SK-N-SH (cell line): ENCODE data around the gene CST9L. TPM values are rescaled to one million over a fixed set of nuclear protein-coding genes. Genes with fewer than 3 reads are reported as not detected.

Experiments
- CTCF ChIA-PET: fragments of 300-600, 350-600 bp; formaldehyde crosslinking; extraction: SDS; loops from one replicate; lab custom pipeline; 2021; lab: Yijun Ruan, JAX
- POLR2A ChIA-PET: fragments of 350-600 bp; sonication (Branson Sonifier 250); formaldehyde crosslinking; extraction: SDS; loops from one replicate; lab custom pipeline; 2020; ENCODE audit warnings: antibody characterized with exemption, inconsistent platforms; lab: Yijun Ruan, JAX
- DNase-seq: peaks from one replicate; pipeline ENCODE4 v3.0.0; 2012
- H2AFZ ChIP-seq: fragments of 200-600 bp; sonication (generic); 2 replicates; pipeline ENCODE4 v1.8.1; 2016; ENCODE audit warnings: antibody characterized with exemption, mild to moderate bottlenecking, low read depth
- H3F3A ChIP-seq: fragments of 200-600 bp; sonication (generic); replicated peaks from 2 replicates; pipeline ENCODE3; 2016; ENCODE audit warnings: antibody characterized with exemption, mild to moderate bottlenecking; ENCODE audit not compliant: insufficient read depth
- H3K27ac ChIP-seq, 2 experiments: fragments of 200-500 bp in 1 of 2; fragments of 200-600 bp in 1 of 2; sonication (Bioruptor generic) in 1 of 2; sonication (generic), shearing (Covaris generic) in 1 of 2; 2 replicates each; pipeline versions ENCODE4 v1.5.1 to v1.6.1; 2014 to 2016; ENCODE audit warnings: low read depth in 2 of 2, inconsistent platforms in 1 of 2, low read length in 1 of 2, mild to moderate bottlenecking in 1 of 2, mixed read lengths in 1 of 2
- H3K27me3 ChIP-seq: fragments of 200-600 bp; sonication (generic), shearing (Covaris generic); 2 replicates; pipeline ENCODE4 v1.6.1; 2016; ENCODE audit warnings: mixed run types; ENCODE audit not compliant: insufficient read depth
- H3K36me3 ChIP-seq, 2 experiments: fragments of 200-500 bp in 1 of 2; fragments of 200-600 bp in 1 of 2; sonication (Bioruptor generic) in 1 of 2; sonication (generic) in 1 of 2; replicated peaks in 1 of 2; 2 replicates each; pipeline versions ENCODE3 to v1.5.1; 2014 to 2016; ENCODE audit warnings: low read length in 1 of 2, mild to moderate bottlenecking in 1 of 2; ENCODE audit not compliant: insufficient read depth in 2 of 2, control insufficient read depth in 1 of 2
- H3K4me1 ChIP-seq, 2 experiments: fragments of 200-500 bp in 1 of 2; fragments of 200-600 bp in 1 of 2; sonication (Bioruptor generic) in 1 of 2; sonication (generic), shearing (Covaris generic) in 1 of 2; 2 replicates each; pipeline versions ENCODE4 v1.5.1 to v1.6.1; 2014 to 2016; ENCODE audit warnings: low read depth in 1 of 2, low read length in 1 of 2, mixed run types in 1 of 2; ENCODE audit not compliant: insufficient read depth in 2 of 2, control insufficient read depth in 1 of 2
- H3K4me2 ChIP-seq: fragments of 200-600 bp; sonication (generic), shearing (Covaris generic); 2 replicates; pipeline ENCODE4 v1.6.1; 2017; ENCODE audit warnings: mixed run types
- H3K4me3 ChIP-seq, 2 experiments: fragments of 200-500 bp in 1 of 2; fragments of 200-600 bp in 1 of 2; sonication (Bioruptor generic) in 1 of 2; sonication (generic), shearing (Covaris generic) in 1 of 2; 2 replicates each; pipeline versions ENCODE4 v1.5.1 to v1.8.1; 2014 to 2016; ENCODE audit warnings: low read depth in 2 of 2, inconsistent platforms in 1 of 2, low read length in 1 of 2, mild to moderate bottlenecking in 1 of 2, mixed read lengths in 1 of 2, moderate library complexity in 1 of 2
- H3K79me2 ChIP-seq: fragments of 200-600 bp; sonication (generic); 2 replicates; pipeline ENCODE4 v1.8.1; 2017; ENCODE audit warnings: mild to moderate bottlenecking; ENCODE audit not compliant: insufficient read depth
- H3K9ac ChIP-seq: fragments of 200-600 bp; sonication (generic); 2 replicates; pipeline ENCODE4 v1.6.1; 2017; ENCODE audit warnings: mixed run types
- H3K9me2 ChIP-seq: fragments of 200-600 bp; sonication (generic); 2 replicates; pipeline ENCODE4 v1.6.1; 2017; ENCODE audit warnings: mixed run types
- H3K9me3 ChIP-seq: fragments of 200-600 bp; sonication (generic); 2 replicates; pipeline ENCODE4 v1.6.1; 2017; ENCODE audit warnings: mixed run types, mild to moderate bottlenecking, moderate library complexity
- H4K20me1 ChIP-seq: fragments of 200-600 bp; sonication (generic); 2 replicates; pipeline ENCODE4 v1.6.1; 2017; ENCODE audit warnings: mild to moderate bottlenecking, mixed run types; ENCODE audit not compliant: insufficient read depth
- CHD2 ChIP-seq: fragments of 150-350 bp; IDR thresholded peaks from 2 replicates; pipeline ENCODE4 v1.6.1; 2018; ENCODE audit warnings: low read length; ENCODE audit not compliant: partially characterized antibody
- ELF1 ChIP-seq: IDR thresholded peaks from 2 replicates; pipeline ENCODE4 v1.4.0; 2012
- FOSL2 ChIP-seq: IDR thresholded peaks from 2 replicates; pipeline ENCODE4 v1.4.0; 2012; ENCODE audit warnings: low read depth, mild to moderate bottlenecking, moderate library complexity, borderline replicate concordance
- FOXJ3 ChIP-seq: sonication (generic); formaldehyde crosslinking; IDR thresholded peaks from 2 replicates; pipeline ENCODE4 v1.5.1; 2020; ENCODE audit warnings: mild to moderate bottlenecking, missing genetic modification reagents
- FOXM1 ChIP-seq: IDR thresholded peaks from 2 replicates; pipeline ENCODE4 v1.4.0; 2012; ENCODE audit warnings: low read depth, mild to moderate bottlenecking
- GABPA ChIP-seq: IDR thresholded peaks from 2 replicates; pipeline ENCODE4 v1.4.0; 2012; ENCODE audit warnings: low read depth, mild to moderate bottlenecking
- GATA2 ChIP-seq: sonication (generic); formaldehyde crosslinking; IDR thresholded peaks from 2 replicates; pipeline ENCODE4 v1.5.0; 2020; ENCODE audit warnings: mild to moderate bottlenecking, missing genetic modification reagents
- MEF2A ChIP-seq: IDR thresholded peaks from 2 replicates; pipeline ENCODE4 v1.4.0; 2012; ENCODE audit warnings: low read depth, borderline replicate concordance
- PBX3 ChIP-seq: IDR thresholded peaks from 2 replicates; pipeline ENCODE4; 2012
- POLR2AphosphoS5 ChIP-seq: IDR thresholded peaks from 2 replicates; pipeline ENCODE4 v1.6.1; 2012; ENCODE audit warnings: low read depth, low read length
- RFX5 ChIP-seq: IDR thresholded peaks from 2 replicates; pipeline ENCODE4 v1.6.1; 2012; ENCODE audit warnings: mild to moderate bottlenecking, improper control_type of control experiment, low read length
- SIN3A ChIP-seq: IDR thresholded peaks from 2 replicates; pipeline ENCODE4 v1.6.1; 2012; ENCODE audit warnings: low read depth, mild to moderate bottlenecking, low read length, moderate library complexity, borderline replicate concordance
- USF2 ChIP-seq: fragments of 150-350 bp; IDR thresholded peaks from 2 replicates; pipeline ENCODE4 v1.6.1; 2017; ENCODE audit warnings: antibody characterized with exemption, low read length, low read depth, borderline replicate concordance
- YY1 ChIP-seq: IDR thresholded peaks from 2 replicates; pipeline ENCODE4 v1.4.0; 2012; ENCODE audit warnings: low read depth, mild to moderate bottlenecking
- WGBS: methylation state at CpG from one replicate; pipeline ENCODE4 v1.1.6; 2017; ENCODE audit warnings: low lambda C conversion rate; 5-methylcytosine and 5-hydroxymethylcytosine counted together
- polyA plus RNA-seq, 3 experiments: library from polyadenylated mRNA; depleted of rRNA; stranded (reverse); fragments of >200 nt; gene quantifications; 2 replicates each; pipeline ENCODE4 v1.2.3, GENCODE V29; 2012
- TF ChIP-seq, protein P1 (sequence below): IDR thresholded peaks from 2 replicates; pipeline ENCODE4 v1.6.1; 2012; ENCODE audit warnings: mild to moderate bottlenecking, low read depth, low read length, moderate library complexity
- TF ChIP-seq, protein P2 (sequence below): IDR thresholded peaks from 2 replicates; pipeline ENCODE4 v1.4.0; 2012; ENCODE audit warnings: low read depth, borderline replicate concordance
- TF ChIP-seq, protein P3 (sequence below): IDR thresholded peaks from 2 replicates; pipeline ENCODE4 v1.4.0; 2012; ENCODE audit warnings: low read depth, borderline replicate concordance

The CST9L gene
- polyA plus RNA-seq, 1 of the 3 experiments (the other 2 are of a cell fraction): not detected

DNA sequence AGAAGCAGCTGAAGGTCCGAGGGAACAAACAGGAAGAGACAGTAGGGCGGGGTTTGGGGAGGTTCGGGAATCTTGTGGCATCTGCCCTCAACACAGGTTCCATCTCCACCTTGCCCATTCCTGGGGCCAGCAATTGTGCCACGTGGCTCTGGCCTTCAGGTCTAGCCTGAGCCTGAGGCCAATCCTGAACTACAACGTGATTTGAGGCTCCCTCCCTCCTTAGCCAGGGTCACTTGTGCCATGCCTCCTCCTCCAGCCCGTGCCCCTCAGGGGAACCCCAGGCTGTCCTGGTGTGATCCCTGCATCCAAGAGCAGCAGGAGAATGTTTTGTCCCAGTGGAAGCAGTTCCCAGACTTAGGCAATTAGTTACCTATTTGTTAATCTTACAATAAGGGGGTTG is 34.4 kb upstream of the CST9L start (continued):
- TF ChIP-seq MEF2A (no peak), FOXM1 (no peak), GATA2 (CRISPR knock-in tag) (no peak), POLR2AphosphoS5 (no peak)

- DNase-seq: no peak
- Histone ChIP-seq H3K4me1 (no peaks in the 10 kb centered on the region), H3K27ac (no peak overlapping the region), H2AFZ (no peak overlapping the region), H3K9me2 (no peaks in the 10 kb centered on the region), H4K20me1 (no peaks in the 10 kb centered on the region), H3F3A (no peaks in the 10 kb centered on the region), H3K36me3 (no peaks in the 10 kb centered on the region), H3K9me3 (no peaks in the 10 kb centered on the region), H3K79me2 (no peaks in the 10 kb centered on the region), H3K9ac (no peak overlapping the region), H3K27me3 (peaks cover 39% of the 10 kb centered on the region; the same call in 1 of the 2 replicates), H3K4me2 (no peak overlapping the region), H3K4me3 (no peak overlapping the region)
- ChIA-PET CTCF (no interaction called here), POLR2A (no interaction called here)
- TF ChIP-seq, protein P1, sequence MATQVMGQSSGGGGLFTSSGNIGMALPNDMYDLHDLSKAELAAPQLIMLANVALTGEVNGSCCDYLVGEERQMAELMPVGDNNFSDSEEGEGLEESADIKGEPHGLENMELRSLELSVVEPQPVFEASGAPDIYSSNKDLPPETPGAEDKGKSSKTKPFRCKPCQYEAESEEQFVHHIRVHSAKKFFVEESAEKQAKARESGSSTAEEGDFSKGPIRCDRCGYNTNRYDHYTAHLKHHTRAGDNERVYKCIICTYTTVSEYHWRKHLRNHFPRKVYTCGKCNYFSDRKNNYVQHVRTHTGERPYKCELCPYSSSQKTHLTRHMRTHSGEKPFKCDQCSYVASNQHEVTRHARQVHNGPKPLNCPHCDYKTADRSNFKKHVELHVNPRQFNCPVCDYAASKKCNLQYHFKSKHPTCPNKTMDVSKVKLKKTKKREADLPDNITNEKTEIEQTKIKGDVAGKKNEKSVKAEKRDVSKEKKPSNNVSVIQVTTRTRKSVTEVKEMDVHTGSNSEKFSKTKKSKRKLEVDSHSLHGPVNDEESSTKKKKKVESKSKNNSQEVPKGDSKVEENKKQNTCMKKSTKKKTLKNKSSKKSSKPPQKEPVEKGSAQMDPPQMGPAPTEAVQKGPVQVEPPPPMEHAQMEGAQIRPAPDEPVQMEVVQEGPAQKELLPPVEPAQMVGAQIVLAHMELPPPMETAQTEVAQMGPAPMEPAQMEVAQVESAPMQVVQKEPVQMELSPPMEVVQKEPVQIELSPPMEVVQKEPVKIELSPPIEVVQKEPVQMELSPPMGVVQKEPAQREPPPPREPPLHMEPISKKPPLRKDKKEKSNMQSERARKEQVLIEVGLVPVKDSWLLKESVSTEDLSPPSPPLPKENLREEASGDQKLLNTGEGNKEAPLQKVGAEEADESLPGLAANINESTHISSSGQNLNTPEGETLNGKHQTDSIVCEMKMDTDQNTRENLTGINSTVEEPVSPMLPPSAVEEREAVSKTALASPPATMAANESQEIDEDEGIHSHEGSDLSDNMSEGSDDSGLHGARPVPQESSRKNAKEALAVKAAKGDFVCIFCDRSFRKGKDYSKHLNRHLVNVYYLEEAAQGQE: no peak
- TF ChIP-seq USF2 (no peak), YY1 (no peak), FOXJ3 (CRISPR knock-in tag) (no peak), FOSL2 (no peak), RFX5 (no peak), ELF1 (no peak), SIN3A (no peak), GABPA (no peak), PBX3 (no peak), MEF2A (no peak), CHD2 (no peak)
- TF ChIP-seq, protein P2, sequence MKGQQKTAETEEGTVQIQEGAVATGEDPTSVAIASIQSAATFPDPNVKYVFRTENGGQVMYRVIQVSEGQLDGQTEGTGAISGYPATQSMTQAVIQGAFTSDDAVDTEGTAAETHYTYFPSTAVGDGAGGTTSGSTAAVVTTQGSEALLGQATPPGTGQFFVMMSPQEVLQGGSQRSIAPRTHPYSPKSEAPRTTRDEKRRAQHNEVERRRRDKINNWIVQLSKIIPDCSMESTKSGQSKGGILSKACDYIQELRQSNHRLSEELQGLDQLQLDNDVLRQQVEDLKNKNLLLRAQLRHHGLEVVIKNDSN: no peak
- TF ChIP-seq, protein P3, sequence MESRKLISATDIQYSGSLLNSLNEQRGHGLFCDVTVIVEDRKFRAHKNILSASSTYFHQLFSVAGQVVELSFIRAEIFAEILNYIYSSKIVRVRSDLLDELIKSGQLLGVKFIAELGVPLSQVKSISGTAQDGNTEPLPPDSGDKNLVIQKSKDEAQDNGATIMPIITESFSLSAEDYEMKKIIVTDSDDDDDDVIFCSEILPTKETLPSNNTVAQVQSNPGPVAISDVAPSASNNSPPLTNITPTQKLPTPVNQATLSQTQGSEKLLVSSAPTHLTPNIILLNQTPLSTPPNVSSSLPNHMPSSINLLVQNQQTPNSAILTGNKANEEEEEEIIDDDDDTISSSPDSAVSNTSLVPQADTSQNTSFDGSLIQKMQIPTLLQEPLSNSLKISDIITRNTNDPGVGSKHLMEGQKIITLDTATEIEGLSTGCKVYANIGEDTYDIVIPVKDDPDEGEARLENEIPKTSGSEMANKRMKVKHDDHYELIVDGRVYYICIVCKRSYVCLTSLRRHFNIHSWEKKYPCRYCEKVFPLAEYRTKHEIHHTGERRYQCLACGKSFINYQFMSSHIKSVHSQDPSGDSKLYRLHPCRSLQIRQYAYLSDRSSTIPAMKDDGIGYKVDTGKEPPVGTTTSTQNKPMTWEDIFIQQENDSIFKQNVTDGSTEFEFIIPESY: no peak
- 0% methylated on average over 2 of the region's 2 CpGs for WGBS
These were observed 34.0 kb upstream of the CST9L start for GRCh38 chr20:23602241-23602640.
